Measurements from ENCODE around the gene CDC25B. TPM values are rescaled to one million over a fixed set of nuclear protein-coding genes. Genes with fewer than 3 reads are reported as not detected.

Gene CDC25B
- total and polyA plus RNA-seq, 10 of the 15 experiments (the other 5 are each of a cell fraction or from before 2014, with no cell fraction given): 4.6 to 58.8 (median 24.6) TPM

GRCh38 chr20:3823881-3824280 is 27.8 kb downstream of the CDC25B start:
- in situ Hi-C loops (cut with MboI) (no loop called here), intact Hi-C loops (cut with micrococcal nuclease; ENCODE audit: unreplicated experiment) (no loop called here)
- no peak for ATAC-seq
- ChIA-PET POLR2A (no interaction called here), CTCF (interaction anchor here (2.9 kb wide), 1 partner anchor 37 kb away, joined by 8 read pairs; the partner anchor contains the start of gene CENPB), SMC1A (ENCODE audit: uncharacterized antibody, unreplicated experiment) (no interaction called here), RAD21 (ENCODE audit: unreplicated experiment) (no interaction called here)
- TF ChIP-seq MYB (IDR thresholded peaks at IDR 0.05; ENCODE audit: borderline replicate concordance, low read depth, low read length) (no peak), ASH2L (IDR thresholded peaks at IDR 0.05; ENCODE audit: borderline replicate concordance, low read depth) (no peak), LARP7 (IDR thresholded peaks at IDR 0.05) (no peak), E4F1 (IDR thresholded peaks at IDR 0.05; ENCODE audit: borderline replicate concordance, partially characterized antibody) (no peak)
- TF ChIP-seq, protein P1, sequence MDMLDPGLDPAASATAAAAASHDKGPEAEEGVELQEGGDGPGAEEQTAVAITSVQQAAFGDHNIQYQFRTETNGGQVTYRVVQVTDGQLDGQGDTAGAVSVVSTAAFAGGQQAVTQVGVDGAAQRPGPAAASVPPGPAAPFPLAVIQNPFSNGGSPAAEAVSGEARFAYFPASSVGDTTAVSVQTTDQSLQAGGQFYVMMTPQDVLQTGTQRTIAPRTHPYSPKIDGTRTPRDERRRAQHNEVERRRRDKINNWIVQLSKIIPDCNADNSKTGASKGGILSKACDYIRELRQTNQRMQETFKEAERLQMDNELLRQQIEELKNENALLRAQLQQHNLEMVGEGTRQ (IDR thresholded peaks at IDR 0.05; ENCODE audit: borderline replicate concordance, low read depth, low read length): no peak
- TF ChIP-seq, protein P2, sequence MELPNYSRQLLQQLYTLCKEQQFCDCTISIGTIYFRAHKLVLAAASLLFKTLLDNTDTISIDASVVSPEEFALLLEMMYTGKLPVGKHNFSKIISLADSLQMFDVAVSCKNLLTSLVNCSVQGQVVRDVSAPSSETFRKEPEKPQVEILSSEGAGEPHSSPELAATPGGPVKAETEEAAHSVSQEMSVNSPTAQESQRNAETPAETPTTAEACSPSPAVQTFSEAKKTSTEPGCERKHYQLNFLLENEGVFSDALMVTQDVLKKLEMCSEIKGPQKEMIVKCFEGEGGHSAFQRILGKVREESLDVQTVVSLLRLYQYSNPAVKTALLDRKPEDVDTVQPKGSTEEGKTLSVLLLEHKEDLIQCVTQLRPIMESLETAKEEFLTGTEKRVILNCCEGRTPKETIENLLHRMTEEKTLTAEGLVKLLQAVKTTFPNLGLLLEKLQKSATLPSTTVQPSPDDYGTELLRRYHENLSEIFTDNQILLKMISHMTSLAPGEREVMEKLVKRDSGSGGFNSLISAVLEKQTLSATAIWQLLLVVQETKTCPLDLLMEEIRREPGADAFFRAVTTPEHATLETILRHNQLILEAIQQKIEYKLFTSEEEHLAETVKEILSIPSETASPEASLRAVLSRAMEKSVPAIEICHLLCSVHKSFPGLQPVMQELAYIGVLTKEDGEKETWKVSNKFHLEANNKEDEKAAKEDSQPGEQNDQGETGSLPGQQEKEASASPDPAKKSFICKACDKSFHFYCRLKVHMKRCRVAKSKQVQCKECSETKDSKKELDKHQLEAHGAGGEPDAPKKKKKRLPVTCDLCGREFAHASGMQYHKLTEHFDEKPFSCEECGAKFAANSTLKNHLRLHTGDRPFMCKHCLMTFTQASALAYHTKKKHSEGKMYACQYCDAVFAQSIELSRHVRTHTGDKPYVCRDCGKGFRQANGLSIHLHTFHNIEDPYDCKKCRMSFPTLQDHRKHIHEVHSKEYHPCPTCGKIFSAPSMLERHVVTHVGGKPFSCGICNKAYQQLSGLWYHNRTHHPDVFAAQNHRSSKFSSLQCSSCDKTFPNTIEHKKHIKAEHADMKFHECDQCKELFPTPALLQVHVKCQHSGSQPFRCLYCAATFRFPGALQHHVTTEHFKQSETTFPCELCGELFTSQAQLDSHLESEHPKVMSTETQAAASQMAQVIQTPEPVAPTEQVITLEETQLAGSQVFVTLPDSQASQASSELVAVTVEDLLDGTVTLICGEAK (IDR thresholded peaks at IDR 0.05; ENCODE audit: borderline replicate concordance): no peak
- TF ChIP-seq, protein P3, sequence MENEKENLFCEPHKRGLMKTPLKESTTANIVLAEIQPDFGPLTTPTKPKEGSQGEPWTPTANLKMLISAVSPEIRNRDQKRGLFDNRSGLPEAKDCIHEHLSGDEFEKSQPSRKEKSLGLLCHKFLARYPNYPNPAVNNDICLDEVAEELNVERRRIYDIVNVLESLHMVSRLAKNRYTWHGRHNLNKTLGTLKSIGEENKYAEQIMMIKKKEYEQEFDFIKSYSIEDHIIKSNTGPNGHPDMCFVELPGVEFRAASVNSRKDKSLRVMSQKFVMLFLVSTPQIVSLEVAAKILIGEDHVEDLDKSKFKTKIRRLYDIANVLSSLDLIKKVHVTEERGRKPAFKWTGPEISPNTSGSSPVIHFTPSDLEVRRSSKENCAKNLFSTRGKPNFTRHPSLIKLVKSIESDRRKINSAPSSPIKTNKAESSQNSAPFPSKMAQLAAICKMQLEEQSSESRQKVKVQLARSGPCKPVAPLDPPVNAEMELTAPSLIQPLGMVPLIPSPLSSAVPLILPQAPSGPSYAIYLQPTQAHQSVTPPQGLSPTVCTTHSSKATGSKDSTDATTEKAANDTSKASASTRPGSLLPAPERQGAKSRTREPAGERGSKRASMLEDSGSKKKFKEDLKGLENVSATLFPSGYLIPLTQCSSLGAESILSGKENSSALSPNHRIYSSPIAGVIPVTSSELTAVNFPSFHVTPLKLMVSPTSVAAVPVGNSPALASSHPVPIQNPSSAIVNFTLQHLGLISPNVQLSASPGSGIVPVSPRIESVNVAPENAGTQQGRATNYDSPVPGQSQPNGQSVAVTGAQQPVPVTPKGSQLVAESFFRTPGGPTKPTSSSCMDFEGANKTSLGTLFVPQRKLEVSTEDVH (IDR thresholded peaks at IDR 0.05; ENCODE audit: low read depth, partially characterized antibody): no peak
- Histone ChIP-seq H3K4me1 (ENCODE audit: control insufficient read depth, insufficient read depth, low read length) (peaks cover 5% of the 10 kb centered on the region), H3K4me3 (no peak overlapping the region), H3K9ac (ENCODE audit: control insufficient read depth, insufficient read depth, low read length) (no peak overlapping the region), H3K36me3 (ENCODE audit: control insufficient read depth in 2 of 2, insufficient read depth in 2 of 2, low read length in 1 of 2) (peaks cover 5 to 9% of the 10 kb centered on the region in 2 experiments), H4K20me1 (ENCODE audit: control insufficient read depth, insufficient read depth) (no peaks in the 10 kb centered on the region), H3K9me3 (replicated peaks; ENCODE audit: control insufficient read depth, insufficient read depth, low read length) (no peaks in the 10 kb centered on the region), H2AFZ (ENCODE audit: control insufficient read depth, low read depth, low read length) (no peak overlapping the region), H3K27me3 (replicated peaks in 1 of 2; ENCODE audit: control insufficient read depth in 2 of 2, insufficient read depth in 2 of 2, low read length in 1 of 2) (no peaks in the 10 kb centered on the region), H3K4me2 (ENCODE audit: control insufficient read depth, insufficient read depth) (no peak overlapping the region), H3K27ac (ENCODE audit: control insufficient read depth, insufficient read depth) (no peak overlapping the region), H3K79me2 (ENCODE audit: control insufficient read depth, insufficient read depth, low read length) (peaks cover 7% of the 10 kb centered on the region)
- FAIRE-seq: no peak
- no peak for DNase-seq (ENCODE audit: low read depth, low spot score)
- no TSS peak for BruUV-seq (replicated peaks)
- 94% methylated on average over 20 of the region's 20 CpGs for WGBS (ENCODE audit: insufficient coverage, insufficient replicate concordance, low lambda C conversion rate, missing lambda C conversion rate)

Data from GM12878 (cell line).